CD4-positive, alpha-beta T cell (primary cell): ENCODE data around the gene POU2F2. TPM values are rescaled to one million over a fixed set of nuclear protein-coding genes. Genes with fewer than 3 reads are reported as not detected.
"Not testable (repeated sequence)": the region's sequence is repeated elsewhere in the genome, so short reads cannot be mapped to it uniquely, and the experiment has no call there.

Experiments
- ATAC-seq: fragments of 200-7000 bp; cut with Tn5 transposase; one replicate; pipeline ENCODE4 v1.10.0; 2022; ENCODE audit warnings: mild to moderate bottlenecking; ENCODE audit not compliant: poor library complexity
- CTCF ChIA-PET: fragments of 350-600 bp; sonication (Branson Sonifier 250); formaldehyde crosslinking; loops from one replicate; lab custom pipeline; 2021; ENCODE audit warnings: antibody characterized with exemption, inconsistent platforms; lab: Charles Lee
- POLR2A ChIA-PET: fragments of 350-600 bp; sonication (Branson Sonifier 250); formaldehyde crosslinking; loops from one replicate; lab custom pipeline; 2021; ENCODE audit warnings: antibody characterized with exemption, inconsistent platforms; lab: Charles Lee
- DNase-seq, 14 experiments: peaks; one replicate each; pipeline ENCODE4 v3.0.0-alpha.2; 2013 to 2020; ENCODE audit warnings: mixed read lengths in 2 of 14
- H3K27ac ChIP-seq, 2 donors: one replicate each; pipeline versions ENCODE4 v1.5.1 to v1.7.0; 2013; ENCODE audit warnings: low read length in 2 of 2, low read depth in 1 of 2, mild to moderate bottlenecking in 1 of 2
- H3K27me3 ChIP-seq, 2 experiments: 1 replicate in 1 of 2; 2 replicates in 1 of 2; pipeline versions ENCODE4 v1.6.1 to v1.7.0; 2013; ENCODE audit warnings: low read length in 2 of 2, control low read depth in 1 of 2, mild to moderate bottlenecking in 1 of 2, moderate library complexity in 1 of 2; ENCODE audit not compliant: insufficient read depth in 2 of 2, control insufficient read depth in 1 of 2
- H3K36me3 ChIP-seq: one replicate; pipeline ENCODE4 v1.6.1; 2013; ENCODE audit warnings: low read length, control low read depth; ENCODE audit not compliant: insufficient read depth
- H3K4me1 ChIP-seq: one replicate; pipeline ENCODE4 v1.6.1; 2013; ENCODE audit warnings: low read length, control low read depth; ENCODE audit not compliant: insufficient read depth
- H3K4me3 ChIP-seq: one replicate; pipeline ENCODE4 v1.5.1; 2013; ENCODE audit warnings: mild to moderate bottlenecking, low read length, moderate library complexity
- H3K9me3 ChIP-seq, 2 experiments: 1 replicate in 1 of 2; 2 replicates in 1 of 2; pipeline versions ENCODE4 v1.6.1 to v1.7.0; 2013; ENCODE audit warnings: low read length in 2 of 2, mild to moderate bottlenecking in 2 of 2, control low read depth in 1 of 2, moderate library complexity in 1 of 2; ENCODE audit not compliant: control insufficient read depth in 1 of 2, insufficient read depth in 1 of 2
- H3K27ac Mint-ChIP-seq: one replicate; pipeline ENCODE4 v1.8.0; 2020; ENCODE audit warnings: mixed read lengths
- H3K27me3 Mint-ChIP-seq: one replicate; pipeline ENCODE4 v1.8.0; 2021; ENCODE audit warnings: mixed read lengths
- H3K36me3 Mint-ChIP-seq: one replicate; pipeline ENCODE4 v1.8.0; 2021; ENCODE audit warnings: low read depth, mixed read lengths
- H3K4me1 Mint-ChIP-seq: one replicate; pipeline ENCODE4 v1.8.0; 2021; ENCODE audit warnings: low read depth, mixed read lengths
- H3K4me3 Mint-ChIP-seq: one replicate; pipeline ENCODE4 v1.8.0; 2020; ENCODE audit warnings: mild to moderate bottlenecking, mixed read lengths
- H3K9me3 Mint-ChIP-seq: one replicate; pipeline ENCODE4 v1.8.0; 2020; ENCODE audit warnings: mixed read lengths
- intact Hi-C, 2 experiments: fragments of 100-400 bp; cut with DNase I in 1 of 2; cut with micrococcal nuclease in 1 of 2; formaldehyde crosslinking; loops; one replicate each; pipeline versions ENCODE4 v1.15.1 to v1.9.0; 2023 to 2025; cut with DNase I, micrococcal nuclease
- total RNA-seq, 174 experiments: library from RNA in 2 of 174; stranded (reverse) in 2 of 174; gene quantifications; one replicate each; pipeline ENCODE4 v1.2.3 and lab custom pipeline; 2021 to 2026
- TF ChIP-seq, protein P1 (sequence below): fragments of 200-600 bp; IDR thresholded peaks from one replicate; pipeline ENCODE4 v1.8.0; 2022; ENCODE audit warnings: antibody characterized with exemption, mild to moderate bottlenecking

POU2F2 gene
- total RNA-seq, 2 experiments from 2014 or later = 18.6 to 19.9 TPM

DNA sequence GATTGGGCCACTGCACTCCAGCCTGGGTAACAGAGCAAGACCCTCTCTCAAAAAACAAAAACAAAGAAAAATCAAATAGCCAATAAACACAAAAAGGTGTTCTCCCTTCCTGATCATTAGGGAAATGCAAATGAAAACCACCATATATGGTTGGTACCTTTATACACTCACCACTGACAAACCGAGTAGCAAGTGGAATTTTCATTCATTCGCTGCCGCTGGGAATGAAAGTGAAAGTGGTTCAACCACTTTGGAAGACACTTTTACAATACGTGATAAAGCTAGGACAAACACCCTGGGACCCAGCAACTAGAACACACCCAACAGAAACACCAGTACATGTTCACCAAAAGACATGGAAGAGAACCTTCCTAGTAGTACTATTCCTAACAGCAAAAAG, 83.3 kb downstream of the POU2F2 start:
- TF ChIP-seq, protein P1, sequence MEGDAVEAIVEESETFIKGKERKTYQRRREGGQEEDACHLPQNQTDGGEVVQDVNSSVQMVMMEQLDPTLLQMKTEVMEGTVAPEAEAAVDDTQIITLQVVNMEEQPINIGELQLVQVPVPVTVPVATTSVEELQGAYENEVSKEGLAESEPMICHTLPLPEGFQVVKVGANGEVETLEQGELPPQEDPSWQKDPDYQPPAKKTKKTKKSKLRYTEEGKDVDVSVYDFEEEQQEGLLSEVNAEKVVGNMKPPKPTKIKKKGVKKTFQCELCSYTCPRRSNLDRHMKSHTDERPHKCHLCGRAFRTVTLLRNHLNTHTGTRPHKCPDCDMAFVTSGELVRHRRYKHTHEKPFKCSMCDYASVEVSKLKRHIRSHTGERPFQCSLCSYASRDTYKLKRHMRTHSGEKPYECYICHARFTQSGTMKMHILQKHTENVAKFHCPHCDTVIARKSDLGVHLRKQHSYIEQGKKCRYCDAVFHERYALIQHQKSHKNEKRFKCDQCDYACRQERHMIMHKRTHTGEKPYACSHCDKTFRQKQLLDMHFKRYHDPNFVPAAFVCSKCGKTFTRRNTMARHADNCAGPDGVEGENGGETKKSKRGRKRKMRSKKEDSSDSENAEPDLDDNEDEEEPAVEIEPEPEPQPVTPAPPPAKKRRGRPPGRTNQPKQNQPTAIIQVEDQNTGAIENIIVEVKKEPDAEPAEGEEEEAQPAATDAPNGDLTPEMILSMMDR = no peak
- no peak overlapping the region for H3K27ac ChIP-seq
- H3K9me3 ChIP-seq = no peaks in the 10 kb centered on the region
- H3K4me1 Mint-ChIP-seq = no peaks in the 10 kb centered on the region
- H3K36me3 Mint-ChIP-seq = no peaks in the 10 kb centered on the region
- H3K27ac Mint-ChIP-seq = no peak overlapping the region
- no peaks in the 10 kb centered on the region for H3K36me3 ChIP-seq
- H3K4me3 Mint-ChIP-seq = peak overlapping the region; percentile 3
- no peak for ATAC-seq
- H3K4me3 ChIP-seq = no peak overlapping the region
- H3K4me1 ChIP-seq = peaks cover 2% of the 10 kb centered on the region
- H3K27me3 ChIP-seq = no peaks in the 10 kb centered on the region
- ChIA-PET CTCF (interaction anchor here (1.3 kb wide), 1 partner anchor 14 kb away, joined by 6 read pairs; no protein-coding TSS in a partner anchor), POLR2A (no interaction called here)
- intact Hi-C loops = no loop called here
- DNase-seq = peak in 1 of 14 experiments; percentile 19
- H3K9me3 Mint-ChIP-seq = no peaks in the 10 kb centered on the region
- H3K27me3 Mint-ChIP-seq = no peaks in the 10 kb centered on the region

DNA sequence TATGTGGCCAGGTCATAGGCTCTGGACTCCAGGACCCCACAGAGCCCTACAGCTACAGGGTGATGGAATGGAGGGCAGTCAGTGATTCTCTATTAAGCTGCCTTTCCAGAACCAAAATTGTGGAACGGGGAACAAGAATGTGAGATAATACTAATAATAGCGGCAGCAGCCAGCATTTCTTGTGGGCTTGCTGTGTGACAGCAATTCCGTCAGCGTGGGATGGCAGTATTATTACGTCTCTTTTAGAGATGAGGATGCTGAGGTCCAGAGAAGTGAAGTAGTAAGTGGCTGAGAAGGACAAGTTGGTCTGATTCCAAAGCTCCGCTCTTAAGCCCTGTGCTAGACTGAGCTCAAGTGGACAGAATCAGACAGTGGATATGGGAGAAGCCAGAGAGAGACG, 86.7 kb downstream of the POU2F2 start:
- no peaks in the 10 kb centered on the region for H3K27me3 Mint-ChIP-seq
- no peak overlapping the region for H3K4me3 Mint-ChIP-seq
- H3K4me1 Mint-ChIP-seq = no peaks in the 10 kb centered on the region
- no peak overlapping the region for H3K4me3 ChIP-seq
- intact Hi-C loops = no loop called here
- ATAC-seq (no peak), DNase-seq (no peak)
- no peaks in the 10 kb centered on the region for H3K9me3 ChIP-seq
- CTCF ChIA-PET = no interaction called here
- POLR2A ChIA-PET = no interaction called here
- no peaks in the 10 kb centered on the region for H3K27me3 ChIP-seq
- H3K4me1 ChIP-seq = peaks cover 2% of the 10 kb centered on the region
- H3K36me3 Mint-ChIP-seq = no peaks in the 10 kb centered on the region
- no peaks in the 10 kb centered on the region for H3K36me3 ChIP-seq
- H3K27ac ChIP-seq = no peak overlapping the region
- TF ChIP-seq, protein P1 = no peak
- no peaks in the 10 kb centered on the region for H3K9me3 Mint-ChIP-seq
- no peak overlapping the region for H3K27ac Mint-ChIP-seq

GRCh38 chr19:42042455-42043170, 89.6 kb downstream of the POU2F2 start:
- H3K27me3 ChIP-seq = peaks cover 0 to 2% of the 10 kb centered on the region in 2 experiments
- CTCF ChIA-PET = interaction anchor here (1.0 kb wide), 1 partner anchor 8 kb away, joined by 3 read pairs; no protein-coding TSS in a partner anchor
- no peaks in the 10 kb centered on the region for H3K9me3 Mint-ChIP-seq
- no peaks in the 10 kb centered on the region for H3K27me3 Mint-ChIP-seq
- TF ChIP-seq, protein P1 = no peak
- no peak overlapping the region for H3K27ac Mint-ChIP-seq
- H3K9me3 ChIP-seq = no peaks in the 10 kb centered on the region
- H3K4me1 Mint-ChIP-seq = no peaks in the 10 kb centered on the region
- no peak overlapping the region for H3K4me3 Mint-ChIP-seq
- intact Hi-C loops = no loop called here
- H3K36me3 ChIP-seq = no peaks in the 10 kb centered on the region
- no peak overlapping the region for H3K27ac ChIP-seq
- DNase-seq = no peak
- no peaks in the 10 kb centered on the region for H3K36me3 Mint-ChIP-seq
- POLR2A ChIA-PET = no interaction called here
- H3K4me1 ChIP-seq = no peaks in the 10 kb centered on the region
- no peak for ATAC-seq
- H3K4me3 ChIP-seq = no peak overlapping the region

- H3K36me3 Mint-ChIP-seq, H3K4me1 ChIP-seq, intact Hi-C loops, H3K4me1 Mint-ChIP-seq, H3K27ac Mint-ChIP-seq, H3K9me3 Mint-ChIP-seq, POLR2A ChIA-PET, DNase-seq, H3K27me3 Mint-ChIP-seq, H3K27me3 ChIP-seq, ATAC-seq, CTCF ChIA-PET, H3K9me3 ChIP-seq, H3K4me3 ChIP-seq, H3K36me3 ChIP-seq, H3K4me3 Mint-ChIP-seq, H3K27ac ChIP-seq: not testable (repeated sequence)
These were observed 91.8 kb downstream of the POU2F2 start for GRCh38 chr19:42040491-42040890.
